Uterus (tissue), 2 donors: Measurements from ENCODE around the gene RAB3GAP1.

Experiments
- POLR2A ChIP-seq, 2 donors: fragments of 450-650 bp; IDR thresholded peaks; one replicate each; pipeline ENCODE4 v1.6.1; 2016; ENCODE audit warnings: antibody characterized with exemption in 2 of 2, mild to moderate bottlenecking in 1 of 2, moderate library complexity in 1 of 2
- TF ChIP-seq, protein P1 (sequence below), 4 experiments: fragments of 200-600 bp in 2 of 4; fragments of 450-650 bp in 2 of 4; sonication (generic) in 2 of 4; IDR thresholded peaks; one replicate each; pipeline ENCODE4 v1.5.1; 2016 to 2019; ENCODE audit warnings: antibody characterized with exemption in 4 of 4, mild to moderate bottlenecking in 2 of 4, moderate library complexity in 1 of 4

- TF ChIP-seq, protein P1, sequence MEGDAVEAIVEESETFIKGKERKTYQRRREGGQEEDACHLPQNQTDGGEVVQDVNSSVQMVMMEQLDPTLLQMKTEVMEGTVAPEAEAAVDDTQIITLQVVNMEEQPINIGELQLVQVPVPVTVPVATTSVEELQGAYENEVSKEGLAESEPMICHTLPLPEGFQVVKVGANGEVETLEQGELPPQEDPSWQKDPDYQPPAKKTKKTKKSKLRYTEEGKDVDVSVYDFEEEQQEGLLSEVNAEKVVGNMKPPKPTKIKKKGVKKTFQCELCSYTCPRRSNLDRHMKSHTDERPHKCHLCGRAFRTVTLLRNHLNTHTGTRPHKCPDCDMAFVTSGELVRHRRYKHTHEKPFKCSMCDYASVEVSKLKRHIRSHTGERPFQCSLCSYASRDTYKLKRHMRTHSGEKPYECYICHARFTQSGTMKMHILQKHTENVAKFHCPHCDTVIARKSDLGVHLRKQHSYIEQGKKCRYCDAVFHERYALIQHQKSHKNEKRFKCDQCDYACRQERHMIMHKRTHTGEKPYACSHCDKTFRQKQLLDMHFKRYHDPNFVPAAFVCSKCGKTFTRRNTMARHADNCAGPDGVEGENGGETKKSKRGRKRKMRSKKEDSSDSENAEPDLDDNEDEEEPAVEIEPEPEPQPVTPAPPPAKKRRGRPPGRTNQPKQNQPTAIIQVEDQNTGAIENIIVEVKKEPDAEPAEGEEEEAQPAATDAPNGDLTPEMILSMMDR (IDR thresholded peaks at IDR 0.05): no peak
- TF ChIP-seq POLR2A (IDR thresholded peaks at IDR 0.05): no peak
These were observed 130.5 kb downstream of the RAB3GAP1 start for GRCh38 chr2:135182601-135183000.
